Middle frontal gyrus (tissue), 1 donor: ENCODE measurements around the gene PPBP.

Experiments used
- DNase-seq: peaks from one replicate; pipeline ENCODE4 v3.0.0-alpha.2; 2015; ENCODE audit warnings: low spot score; ENCODE audit errors: extremely low spot score

Gene PPBP, protein sequence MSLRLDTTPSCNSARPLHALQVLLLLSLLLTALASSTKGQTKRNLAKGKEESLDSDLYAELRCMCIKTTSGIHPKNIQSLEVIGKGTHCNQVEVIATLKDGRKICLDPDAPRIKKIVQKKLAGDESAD

GRCh38 chr4:73988061-73988460 lies at the start of gene PPBP:
PPBP (minus strand) TSS chr4:73988190; CDS start chr4:73988103, 87 bp downstream.
- no peak for DNase-seq

- DNase-seq: no peak
Measured at GRCh38 chr4:74037076-74037955, 49.3 kb upstream of the PPBP start.

DNA sequence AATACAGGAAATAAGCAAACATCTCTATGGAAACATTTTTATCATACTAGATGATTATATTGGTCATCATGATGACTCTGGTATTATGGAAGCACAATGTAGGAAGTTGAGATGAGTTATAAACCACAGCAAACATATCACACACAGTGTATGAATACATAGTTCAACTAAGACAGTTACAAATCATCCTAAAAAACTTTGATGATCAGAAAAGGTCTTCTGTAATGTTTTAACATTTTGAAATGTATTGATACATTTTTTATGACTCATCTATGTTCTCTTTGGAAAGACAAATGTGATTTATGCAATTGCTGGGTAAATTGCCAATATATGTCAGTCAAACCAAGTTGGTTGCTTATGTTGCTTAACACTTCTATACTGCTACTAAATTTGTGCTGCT lies 45.7 kb upstream of the PPBP start:
- no peak for DNase-seq

DNA sequence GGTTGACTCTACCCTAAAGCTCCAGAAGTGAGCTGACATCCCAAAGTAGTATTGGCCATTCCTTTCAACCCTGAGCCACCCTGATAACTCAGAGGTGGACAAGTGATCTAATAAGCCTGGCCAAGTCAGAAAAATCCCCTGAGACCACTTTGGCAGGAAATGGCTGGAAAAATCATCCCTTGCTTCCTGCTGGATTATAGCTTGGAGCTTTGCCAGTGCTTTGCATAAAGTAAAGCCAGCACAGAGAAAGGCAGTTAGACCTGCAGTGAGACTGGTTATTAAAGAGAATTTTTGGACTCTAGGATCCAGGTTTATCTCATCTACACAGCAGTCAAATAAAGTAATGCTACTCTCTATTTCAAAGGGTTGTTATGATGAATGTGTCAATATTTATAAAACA lies 44.1 kb upstream of the PPBP start:
- no peak for DNase-seq

GRCh38 chr4:74031576-74031975 lies 43.6 kb upstream of the PPBP start:
- DNase-seq: no peak

DNA sequence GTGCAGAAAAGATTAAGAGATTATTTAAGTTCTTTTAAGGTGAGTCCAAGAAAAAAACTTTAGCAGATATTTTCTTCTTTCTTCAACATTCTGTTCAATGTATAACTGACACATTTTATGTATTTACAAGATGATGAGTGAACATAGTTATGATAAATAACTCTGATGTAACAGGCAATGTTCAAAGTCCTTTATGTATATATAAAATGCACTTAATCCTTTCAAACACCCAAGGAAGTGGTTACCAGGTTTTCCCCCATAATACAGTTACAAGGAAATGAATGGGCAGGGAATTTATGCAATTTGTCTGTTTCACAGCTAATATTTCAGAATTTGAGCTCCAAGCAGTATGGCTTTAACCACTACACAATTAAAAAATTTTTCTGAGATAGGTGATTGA lies 42.3 kb upstream of the PPBP start:
- DNase-seq: no peak

GRCh38 chr4:74028504-74028903 lies 40.5 kb upstream of the PPBP start:
- no peak for DNase-seq

GRCh38 chr4:74023709-74024108 lies 35.7 kb upstream of the PPBP start:
- DNase-seq: no peak

DNA sequence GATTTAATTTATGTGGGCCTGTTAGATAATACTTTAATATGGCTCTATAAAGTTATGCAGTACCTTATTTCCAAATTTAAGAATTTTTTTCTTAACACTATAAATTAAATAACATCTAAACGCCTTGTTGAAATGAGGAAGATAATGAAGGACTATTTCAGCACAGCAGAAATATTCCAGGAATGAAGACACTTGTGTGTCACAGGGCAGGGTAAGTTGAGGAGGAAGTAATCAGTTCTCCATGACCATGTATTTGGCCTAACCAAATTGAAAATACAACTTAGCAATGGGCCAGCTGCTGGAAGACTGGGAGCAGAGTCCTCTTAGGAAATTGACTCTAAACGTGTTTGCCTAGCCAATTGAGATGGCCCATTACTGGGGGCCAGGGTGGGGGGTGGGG lies 33.6 kb upstream of the PPBP start:
- DNase-seq: no peak

GRCh38 chr4:74018771-74019170 lies 30.8 kb upstream of the PPBP start:
- no peak for DNase-seq

DNA sequence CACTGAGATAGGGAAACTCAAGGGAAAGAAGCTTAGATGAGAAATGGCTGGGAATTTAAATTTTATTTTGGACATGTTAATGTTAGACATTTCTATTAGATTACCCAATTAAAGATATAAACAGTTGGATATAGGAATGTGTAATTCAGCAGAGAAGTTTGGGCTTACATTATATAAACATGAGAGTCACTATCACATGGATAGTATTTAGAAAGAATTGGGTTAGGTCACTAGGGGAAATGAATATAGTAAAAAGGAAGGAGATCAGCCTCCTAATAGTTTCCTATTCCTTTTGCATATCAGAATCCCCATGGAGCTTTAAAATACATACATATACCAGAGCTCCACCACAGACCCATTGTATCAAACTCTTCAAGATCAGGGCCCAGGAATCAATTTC lies 30.1 kb upstream of the PPBP start:
- no peak for DNase-seq

DNA sequence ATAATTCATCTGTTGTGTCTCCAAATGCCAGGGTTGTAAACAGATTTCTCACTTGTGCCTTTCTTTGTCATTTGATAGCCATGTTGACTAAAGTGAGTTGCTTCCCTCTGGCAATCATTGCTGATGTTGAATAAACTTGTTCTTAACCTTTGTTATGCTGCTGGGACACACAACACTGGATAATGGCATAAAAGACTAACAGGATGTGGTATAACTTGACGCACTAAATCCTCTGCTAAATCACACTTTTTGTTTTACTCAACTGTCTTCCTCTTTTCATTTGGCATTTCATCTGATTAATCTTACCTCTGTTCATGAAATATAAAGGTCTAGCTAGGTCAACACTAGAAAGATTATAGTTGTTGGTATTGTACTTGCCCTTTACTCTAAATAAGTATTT lies 28.1 kb upstream of the PPBP start:
- no peak for DNase-seq

DNA sequence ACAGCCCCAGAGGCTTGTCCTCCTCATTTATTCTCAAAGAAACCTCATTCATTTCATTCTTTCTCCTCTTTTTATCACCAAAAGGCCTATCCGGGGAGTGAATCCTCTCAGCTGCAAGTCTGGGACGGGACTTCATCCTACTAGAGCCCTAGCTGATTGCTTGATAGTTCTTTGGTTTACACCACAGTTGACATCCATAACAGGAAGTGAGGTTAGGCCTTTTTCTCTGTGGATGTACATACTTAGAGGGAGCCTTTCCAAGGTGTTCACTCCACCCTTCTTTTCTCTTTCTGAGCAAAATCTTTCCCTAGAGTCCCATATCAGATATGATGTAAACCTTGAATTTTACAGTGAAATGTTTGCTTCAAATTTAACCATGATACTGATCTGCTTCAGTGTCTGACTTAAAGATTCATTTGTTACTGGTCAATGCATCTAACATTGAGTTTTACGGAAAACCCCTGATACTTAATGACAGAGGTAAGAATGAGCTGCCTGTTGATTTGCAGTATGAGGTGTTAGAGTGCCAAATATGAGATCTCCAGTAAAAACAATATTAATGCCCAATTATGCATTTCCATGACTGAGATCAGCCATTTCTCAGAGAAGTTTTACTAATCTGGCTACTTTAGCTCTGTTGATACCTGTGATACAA lies 27.3 kb upstream of the PPBP start:
- DNase-seq: no peak

DNA sequence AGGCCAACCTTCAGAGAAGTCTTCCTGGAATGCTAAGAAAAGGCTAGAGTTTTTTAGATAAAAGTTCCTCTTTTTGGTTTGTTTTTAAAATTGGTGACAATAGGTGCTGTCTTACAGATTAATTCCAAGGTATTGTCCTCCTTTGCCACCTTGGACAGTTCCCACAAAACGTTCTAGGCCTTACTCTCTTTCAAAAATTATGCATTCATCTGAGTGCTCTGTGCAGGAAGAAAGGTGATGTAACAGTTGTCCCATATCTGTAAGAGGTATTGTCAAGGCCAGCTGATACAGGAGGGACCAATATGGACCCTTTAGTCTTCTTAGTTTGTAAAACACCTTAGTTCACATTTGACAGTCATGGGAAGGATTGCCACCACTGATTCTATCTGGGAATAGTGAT lies 26.3 kb upstream of the PPBP start:
- DNase-seq: no peak

- DNase-seq: no peak
Measured at GRCh38 chr4:74013264-74013663, 25.3 kb upstream of the PPBP start.

GRCh38 chr4:74012130-74012529 lies 24.1 kb upstream of the PPBP start:
- no peak for DNase-seq

GRCh38 chr4:74009307-74009706 lies 21.3 kb upstream of the PPBP start:
- DNase-seq: no peak

GRCh38 chr4:74006009-74006476 lies 18.1 kb upstream of the PPBP start:
- no peak for DNase-seq

DNA sequence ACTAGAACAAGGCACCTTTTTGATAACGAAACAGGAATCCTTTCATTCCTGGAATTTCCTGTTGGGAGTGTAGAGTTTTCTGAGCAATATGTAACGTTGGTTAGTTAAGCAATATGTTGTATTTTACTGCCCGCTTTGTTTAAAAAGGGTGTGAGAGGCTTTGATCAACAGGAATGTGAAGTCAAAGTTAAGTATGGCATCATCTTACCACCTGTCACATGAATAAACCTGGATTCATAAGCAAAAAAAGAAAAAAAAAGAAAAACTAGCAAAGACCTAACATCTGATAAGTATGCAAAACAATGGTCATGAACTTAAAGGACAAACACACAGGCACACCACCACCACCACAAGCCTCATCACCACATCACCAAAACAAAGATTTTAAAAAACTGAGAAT lies 17.5 kb upstream of the PPBP start:
- DNase-seq: no peak

GRCh38 chr4:74004668-74005067 lies 16.7 kb upstream of the PPBP start:
- no peak for DNase-seq

GRCh38 chr4:74000301-74000700 lies 12.3 kb upstream of the PPBP start:
- DNase-seq: no peak
